OCI-LY1 (cell line): Measurements from ENCODE around the gene TNP1.

Experiments used
- H2AFZ ChIP-seq: fragments of 200-600 bp; sonication (generic), shearing (Covaris generic); 2 replicates; pipeline ENCODE4 v1.6.0; 2014; ENCODE audit warnings: antibody characterized with exemption, mild to moderate bottlenecking, low read length
- H3F3A ChIP-seq: fragments of 200-600 bp; sonication (generic), shearing (Covaris generic); 2 replicates; pipeline ENCODE4 v1.6.0; 2014; ENCODE audit warnings: mild to moderate bottlenecking, antibody characterized with exemption, low read length, moderate library complexity; ENCODE audit not compliant: insufficient read depth
- H3K27ac ChIP-seq: fragments of 200-600 bp; sonication (generic); 2 replicates; pipeline ENCODE4 v1.5.1; 2014; ENCODE audit warnings: low read length, mixed run types, mild to moderate bottlenecking, low read depth; ENCODE audit not compliant: poor library complexity, severe bottlenecking
- H3K27me3 ChIP-seq: fragments of 200-600 bp; sonication (generic); 2 replicates; pipeline ENCODE4 v1.6.0; 2014; ENCODE audit warnings: antibody characterized with exemption, mild to moderate bottlenecking, low read length, moderate library complexity; ENCODE audit not compliant: insufficient read depth
- H3K36me3 ChIP-seq: fragments of 200-600 bp; sonication (generic); 2 replicates; pipeline ENCODE4 v1.6.1; 2014; ENCODE audit warnings: mild to moderate bottlenecking, antibody characterized with exemption, low read length, moderate library complexity, mixed read lengths; ENCODE audit not compliant: insufficient read depth
- H3K4me1 ChIP-seq: fragments of 200-600 bp; sonication (generic); 2 replicates; pipeline ENCODE4 v1.5.1; 2014; ENCODE audit warnings: mild to moderate bottlenecking, low read length, moderate library complexity; ENCODE audit not compliant: insufficient read depth, severe bottlenecking
- H3K4me2 ChIP-seq: fragments of 200-600 bp; sonication (generic), shearing (Covaris generic); 2 replicates; pipeline ENCODE4 v1.6.1; 2014; ENCODE audit warnings: low read length
- H3K4me3 ChIP-seq: fragments of 200-600 bp; sonication (generic); 2 replicates; pipeline ENCODE4 v1.5.1; 2014; ENCODE audit warnings: low read length, low read depth, mild to moderate bottlenecking, mixed read lengths; ENCODE audit not compliant: poor library complexity, severe bottlenecking
- H3K79me2 ChIP-seq: fragments of 200-600 bp; shearing (Covaris generic); 2 replicates; pipeline ENCODE4 v1.6.1; 2016; ENCODE audit warnings: mixed run types, low read length, mixed read lengths; ENCODE audit not compliant: insufficient read depth
- H3K9ac ChIP-seq: fragments of 200-600 bp; sonication (generic), shearing (Covaris generic); 2 replicates; pipeline ENCODE4 v1.6.1; 2014; ENCODE audit warnings: mild to moderate bottlenecking, low read length, mixed read lengths
- H3K9me2 ChIP-seq: fragments of 200-600 bp; sonication (generic), shearing (Covaris generic); 2 replicates; pipeline ENCODE4 v1.6.1; 2014; ENCODE audit warnings: low read depth, mild to moderate bottlenecking, low read length, mixed read lengths
- H3K9me3 ChIP-seq: fragments of 200-600 bp; shearing (Covaris generic); 2 replicates; pipeline ENCODE4 v1.6.1; 2014; ENCODE audit warnings: low read length, mixed read lengths
- H4K20me1 ChIP-seq: fragments of 200-600 bp; sonication (generic), shearing (Covaris generic); 2 replicates; pipeline ENCODE4 v1.6.0; 2016; ENCODE audit warnings: mild to moderate bottlenecking, low read length; ENCODE audit not compliant: insufficient read depth
- CTCF ChIP-seq: fragments of 200-600 bp; sonication (generic), shearing (Covaris generic); IDR thresholded peaks from 2 replicates; pipeline ENCODE4 v1.5.1; 2017; ENCODE audit warnings: mild to moderate bottlenecking, antibody characterized with exemption, low read length, moderate library complexity, mixed read lengths
- EZH2 ChIP-seq: fragments of 200-600 bp; sonication (generic), shearing (Covaris generic); IDR thresholded peaks from 2 replicates; pipeline ENCODE4 v1.8.0; 2017; ENCODE audit warnings: borderline replicate concordance, mixed run types, mild to moderate bottlenecking, antibody characterized with exemption, low read length, moderate library complexity, mixed read lengths

The TNP1 gene

GRCh38 chr2:216863946-216864345, 4.1 kb upstream of the TNP1 start:
- Histone ChIP-seq H3K9me3 (no peaks in the 10 kb centered on the region), H3K27me3 (no peaks in the 10 kb centered on the region; the same call in 1 of the 2 replicates), H3K79me2 (no peaks in the 10 kb centered on the region), H3K9ac (no peak overlapping the region), H3K4me1 (no peaks in the 10 kb centered on the region), H3K9me2 (no peaks in the 10 kb centered on the region), H2AFZ (no peak overlapping the region), H4K20me1 (no peaks in the 10 kb centered on the region), H3K27ac (no peak overlapping the region), H3K4me2 (no peak overlapping the region), H3K4me3 (no peak overlapping the region), H3F3A (no peaks in the 10 kb centered on the region), H3K36me3 (no peaks in the 10 kb centered on the region)
- no peak for TF ChIP-seq EZH2
- TF ChIP-seq CTCF = no peak

- no peaks in the 10 kb centered on the region for H3K9me3 ChIP-seq
- TF ChIP-seq CTCF (no peak), EZH2 (no peak)
- no peak overlapping the region for H3K4me3 ChIP-seq
- H3K27ac ChIP-seq = no peak overlapping the region
- H3K4me1 ChIP-seq = no peaks in the 10 kb centered on the region
- H2AFZ ChIP-seq = no peak overlapping the region
- H3F3A ChIP-seq = no peaks in the 10 kb centered on the region
- no peaks in the 10 kb centered on the region for H3K79me2 ChIP-seq
- H3K9me2 ChIP-seq = no peaks in the 10 kb centered on the region
- H3K9ac ChIP-seq = no peak overlapping the region
- H3K27me3 ChIP-seq = no peaks in the 10 kb centered on the region; the same call in 1 of the 2 replicates
- H4K20me1 ChIP-seq = no peaks in the 10 kb centered on the region
- no peak overlapping the region for H3K4me2 ChIP-seq
- H3K36me3 ChIP-seq = no peaks in the 10 kb centered on the region
Measured at GRCh38 chr2:216862628-216863398, 2.9 kb upstream of the TNP1 start.

- H2AFZ ChIP-seq = no peak overlapping the region
- no peak overlapping the region for H3K27ac ChIP-seq
- no peak overlapping the region for H3K9ac ChIP-seq
- H3K79me2 ChIP-seq = no peaks in the 10 kb centered on the region
- H3F3A ChIP-seq = no peaks in the 10 kb centered on the region
- H3K4me2 ChIP-seq = no peak overlapping the region
- no peaks in the 10 kb centered on the region for H3K9me3 ChIP-seq
- H3K9me2 ChIP-seq = no peaks in the 10 kb centered on the region
- H3K4me3 ChIP-seq = no peak overlapping the region
- no peaks in the 10 kb centered on the region for H3K36me3 ChIP-seq
- no peaks in the 10 kb centered on the region; the same call in 1 of the 2 replicates for H3K27me3 ChIP-seq
- H4K20me1 ChIP-seq = no peaks in the 10 kb centered on the region
- TF ChIP-seq EZH2 = no peak
- TF ChIP-seq CTCF = no peak
- no peaks in the 10 kb centered on the region for H3K4me1 ChIP-seq
Measured at GRCh38 chr2:216860426-216861137, 718 bp upstream of the TNP1 start.
